ENCODE results near the gene APBB2. TPM values are rescaled to one million over a fixed set of nuclear protein-coding genes. Genes with fewer than 3 reads are reported as not detected.

Gene APBB2
- total RNA-seq, 4 donors from 2014 or later, result 42.4 to 95.8 (median 51.3) TPM

- H3K4me1 ChIP-seq, result peaks cover 50% of the 10 kb centered on the region
- H3K27ac ChIP-seq, result peak overlapping the region; percentile 86
- no peaks in the 10 kb centered on the region for H3K9me3 ChIP-seq
- TF ChIP-seq POLR2A (IDR thresholded peaks at IDR 0.05) (no peak), CTCF (IDR thresholded peaks at IDR 0.05) (no peak), POLR2AphosphoS5 (IDR thresholded peaks at IDR 0.05) (no peak), EP300 (IDR thresholded peaks at IDR 0.05) (no peak)
- H3K4me3 ChIP-seq, result peak overlapping the region; percentile 21
- H3K36me3 ChIP-seq, result no peaks in the 10 kb centered on the region
- 21% methylated on average over 12 of the region's 12 CpGs for WGBS
- DNase-seq (ENCODE audit: low spot score in 2 of 2), result peak in 1 of 2 donors; percentile 70
- no peaks in the 10 kb centered on the region for H3K27me3 ChIP-seq
These were observed 93.8 kb downstream of the APBB2 start for GRCh38 chr4:41120297-41121217.

- 36% methylated on average over 5 of the region's 5 CpGs for WGBS
- Histone ChIP-seq H3K36me3 (no peaks in the 10 kb centered on the region), H3K27me3 (no peaks in the 10 kb centered on the region), H3K4me3 (peak overlapping the region; percentile 21), H3K27ac (peak overlapping the region; percentile 86), H3K9me3 (no peaks in the 10 kb centered on the region), H3K4me1 (peaks cover 43% of the 10 kb centered on the region)
- DNase-seq (ENCODE audit: low spot score in 2 of 2), result peak in 1 of 2 donors; percentile 74
- TF ChIP-seq POLR2AphosphoS5 (IDR thresholded peaks at IDR 0.05), result no peak
- TF ChIP-seq EP300 (IDR thresholded peaks at IDR 0.05), result no peak
- TF ChIP-seq POLR2A (IDR thresholded peaks at IDR 0.05), result no peak
- no peak for TF ChIP-seq CTCF (IDR thresholded peaks at IDR 0.05)
These were observed 94.5 kb downstream of the APBB2 start for GRCh38 chr4:41119867-41120295.

- H3K4me1 ChIP-seq, result peaks cover 1% of the 10 kb centered on the region
- H3K27ac ChIP-seq, result no peak overlapping the region
- WGBS, result 71% methylated on average over 2 of the region's 2 CpGs
- no peak for DNase-seq (ENCODE audit: low spot score in 2 of 2)
- no peaks in the 10 kb centered on the region for H3K36me3 ChIP-seq
- no peaks in the 10 kb centered on the region for H3K27me3 ChIP-seq
- no peaks in the 10 kb centered on the region for H3K9me3 ChIP-seq
- TF ChIP-seq EP300 (IDR thresholded peaks at IDR 0.05), result no peak
- no peak for TF ChIP-seq CTCF (IDR thresholded peaks at IDR 0.05)
- no peak for TF ChIP-seq POLR2AphosphoS5 (IDR thresholded peaks at IDR 0.05)
- TF ChIP-seq POLR2A (IDR thresholded peaks at IDR 0.05), result no peak
- H3K4me3 ChIP-seq, result no peak overlapping the region
These were observed 102.6 kb downstream of the APBB2 start for GRCh38 chr4:41111791-41112190.

GRCh38 chr4:41110050-41110449 is 104.3 kb downstream of the APBB2 start:
- H3K4me3 ChIP-seq, result no peak overlapping the region
- DNase-seq (ENCODE audit: low spot score in 2 of 2), result no peak
- no peaks in the 10 kb centered on the region for H3K27me3 ChIP-seq
- no peak overlapping the region for H3K27ac ChIP-seq
- 89% methylated on average over 9 of the region's 9 CpGs for WGBS
- peaks cover 4% of the 10 kb centered on the region for H3K4me1 ChIP-seq
- no peaks in the 10 kb centered on the region for H3K36me3 ChIP-seq
- TF ChIP-seq EP300 (IDR thresholded peaks at IDR 0.05), result no peak
- no peak for TF ChIP-seq CTCF (IDR thresholded peaks at IDR 0.05)
- TF ChIP-seq POLR2A (IDR thresholded peaks at IDR 0.05), result no peak
- no peak for TF ChIP-seq POLR2AphosphoS5 (IDR thresholded peaks at IDR 0.05)
- no peaks in the 10 kb centered on the region for H3K9me3 ChIP-seq

- WGBS, result 94% methylated on average over 3 of the region's 3 CpGs
- no peaks in the 10 kb centered on the region for H3K9me3 ChIP-seq
- no peak for DNase-seq (ENCODE audit: low spot score in 2 of 2)
These were observed 105.9 kb downstream of the APBB2 start for GRCh38 chr4:41108481-41108880.

More at GRCh38 chr4:41108481-41108880, 105.9 kb downstream of the APBB2 start:
- no peaks in the 10 kb centered on the region for H3K36me3 ChIP-seq
- no peak for TF ChIP-seq POLR2AphosphoS5 (IDR thresholded peaks at IDR 0.05)
- no peak for TF ChIP-seq POLR2A (IDR thresholded peaks at IDR 0.05)
- no peak for TF ChIP-seq CTCF (IDR thresholded peaks at IDR 0.05)
- TF ChIP-seq EP300 (IDR thresholded peaks at IDR 0.05), result no peak
- no peak overlapping the region for H3K27ac ChIP-seq
- H3K4me3 ChIP-seq, result no peak overlapping the region
- H3K27me3 ChIP-seq, result no peaks in the 10 kb centered on the region
- peaks cover 4% of the 10 kb centered on the region for H3K4me1 ChIP-seq
